ENCODE data around the gene TNIK. TPM values are rescaled to one million over a fixed set of nuclear protein-coding genes. Genes with fewer than 3 reads are reported as not detected.

The TNIK gene
- total RNA-seq, 1 donor from 2014 or later = 1.5 TPM

- no peak for TF ChIP-seq CTCF (IDR thresholded peaks at IDR 0.05; ENCODE audit: partially characterized antibody, unreplicated experiment)
- H3K4me1 Mint-ChIP-seq (ENCODE audit: low read depth, unreplicated experiment) = peaks cover 6% of the 10 kb centered on the region
Observed at GRCh38 chr3:171354049-171354705, 106.0 kb downstream of the TNIK start.

GRCh38 chr3:171353423-171353822 is 106.8 kb downstream of the TNIK start:
- Mint-ChIP-seq H3K27me3 (ENCODE audit: unreplicated experiment) (peaks cover 1% of the 10 kb centered on the region), H3K4me3 (ENCODE audit: unreplicated experiment) (no peak overlapping the region), H3K4me1 (ENCODE audit: low read depth, unreplicated experiment) (peaks cover 8% of the 10 kb centered on the region), H3K27ac (ENCODE audit: unreplicated experiment) (no peak overlapping the region), H3K36me3 (ENCODE audit: unreplicated experiment) (no peaks in the 10 kb centered on the region), H3K9me3 (ENCODE audit: unreplicated experiment) (no peaks in the 10 kb centered on the region)
- no peak for TF ChIP-seq CTCF (IDR thresholded peaks at IDR 0.05; ENCODE audit: partially characterized antibody, unreplicated experiment)
- DNase-seq = no peak

More at GRCh38 chr3:171354049-171354705, 106.0 kb downstream of the TNIK start:
- Mint-ChIP-seq H3K36me3 (ENCODE audit: unreplicated experiment) (no peaks in the 10 kb centered on the region), H3K4me3 (ENCODE audit: unreplicated experiment) (no peak overlapping the region), H3K27me3 (ENCODE audit: unreplicated experiment) (peaks cover 1% of the 10 kb centered on the region), H3K9me3 (ENCODE audit: unreplicated experiment) (no peaks in the 10 kb centered on the region), H3K27ac (ENCODE audit: unreplicated experiment) (no peak overlapping the region)
- DNase-seq = no peak

GRCh38 chr3:171352387-171352935 is 107.7 kb downstream of the TNIK start:
- peaks cover 1% of the 10 kb centered on the region for H3K27me3 Mint-ChIP-seq (ENCODE audit: unreplicated experiment)
- DNase-seq = no peak
- peaks cover 11% of the 10 kb centered on the region for H3K4me1 Mint-ChIP-seq (ENCODE audit: low read depth, unreplicated experiment)
- H3K9me3 Mint-ChIP-seq (ENCODE audit: unreplicated experiment) = no peaks in the 10 kb centered on the region
- no peaks in the 10 kb centered on the region for H3K36me3 Mint-ChIP-seq (ENCODE audit: unreplicated experiment)
- no peak overlapping the region for H3K27ac Mint-ChIP-seq (ENCODE audit: unreplicated experiment)
- TF ChIP-seq CTCF (IDR thresholded peaks at IDR 0.05; ENCODE audit: partially characterized antibody, unreplicated experiment) = no peak
- H3K4me3 Mint-ChIP-seq (ENCODE audit: unreplicated experiment) = no peak overlapping the region

- Mint-ChIP-seq H3K27ac (ENCODE audit: unreplicated experiment) (no peak overlapping the region), H3K9me3 (ENCODE audit: unreplicated experiment) (no peaks in the 10 kb centered on the region), H3K4me3 (ENCODE audit: unreplicated experiment) (no peak overlapping the region), H3K36me3 (ENCODE audit: unreplicated experiment) (no peaks in the 10 kb centered on the region), H3K4me1 (ENCODE audit: low read depth, unreplicated experiment) (peaks cover 14% of the 10 kb centered on the region), H3K27me3 (ENCODE audit: unreplicated experiment) (peaks cover 1% of the 10 kb centered on the region)
- no peak for DNase-seq
- TF ChIP-seq CTCF (IDR thresholded peaks at IDR 0.05; ENCODE audit: partially characterized antibody, unreplicated experiment) = no peak
Observed at GRCh38 chr3:171351676-171352075, 108.5 kb downstream of the TNIK start.

- no peak overlapping the region for H3K27ac Mint-ChIP-seq (ENCODE audit: unreplicated experiment)
- TF ChIP-seq CTCF (IDR thresholded peaks at IDR 0.05; ENCODE audit: partially characterized antibody, unreplicated experiment) = no peak
- no peak for DNase-seq
- peaks cover 1% of the 10 kb centered on the region for H3K27me3 Mint-ChIP-seq (ENCODE audit: unreplicated experiment)
- H3K36me3 Mint-ChIP-seq (ENCODE audit: unreplicated experiment) = no peaks in the 10 kb centered on the region
- H3K9me3 Mint-ChIP-seq (ENCODE audit: unreplicated experiment) = no peaks in the 10 kb centered on the region
- peaks cover 14% of the 10 kb centered on the region for H3K4me1 Mint-ChIP-seq (ENCODE audit: low read depth, unreplicated experiment)
- H3K4me3 Mint-ChIP-seq (ENCODE audit: unreplicated experiment) = no peak overlapping the region
Observed at GRCh38 chr3:171350364-171350763, 109.8 kb downstream of the TNIK start.

Measured in glutamatergic neuron (in vitro differentiated cells).